OCI-LY7 (cell line): ENCODE measurements around the gene SPRED2. TPM values are rescaled to one million over a fixed set of nuclear protein-coding genes. Genes with fewer than 3 reads are reported as not detected.

Experiments used
- BruUV-seq: library from RNA; stranded (reverse); fragments of 400-500 nt; replicated peaks from 2 replicates; lab custom pipeline; 2021; lab: Mats Ljungman, UMichigan
- CTCF ChIA-PET: fragments of 300-600 bp; sonication (Branson Sonifier 250); formaldehyde crosslinking; loops from one replicate; lab custom pipeline; 2022; ENCODE audit warnings: antibody characterized with exemption; ENCODE audit not compliant: unreplicated experiment; lab: Charles Lee
- POLR2A ChIA-PET: fragments of 300-600 bp; sonication (Branson Sonifier 250); formaldehyde crosslinking; loops from one replicate; lab custom pipeline; 2022; ENCODE audit warnings: antibody characterized with exemption; lab: Charles Lee
- DNase-seq: peaks from one replicate; pipeline ENCODE4 v3.0.0-alpha.2; 2015; ENCODE audit warnings: low spot score
- H2AFZ ChIP-seq: fragments of 200-600 bp; sonication (generic), shearing (Covaris generic); 2 replicates; pipeline ENCODE4 v1.6.1; 2014; ENCODE audit warnings: mild to moderate bottlenecking, antibody characterized with exemption, low read length, moderate library complexity
- H3K27ac ChIP-seq: fragments of 200-600 bp; sonication (generic); 2 replicates; pipeline ENCODE4 v1.5.1; 2014; ENCODE audit warnings: mixed run types, low read depth, mild to moderate bottlenecking, moderate library complexity, low read length, inconsistent platforms; ENCODE audit not compliant: poor library complexity, severe bottlenecking
- H3K36me3 ChIP-seq: fragments of 200-600 bp; sonication (generic); 2 replicates; pipeline ENCODE4 v1.6.1; 2014; ENCODE audit warnings: mild to moderate bottlenecking, antibody characterized with exemption, low read length, moderate library complexity, mixed read lengths; ENCODE audit not compliant: insufficient read depth
- H3K4me1 ChIP-seq: fragments of 200-600 bp; sonication (generic); 2 replicates; pipeline ENCODE4 v1.5.1; 2014; ENCODE audit warnings: mild to moderate bottlenecking, low read length; ENCODE audit not compliant: insufficient read depth, poor library complexity, severe bottlenecking
- H3K4me2 ChIP-seq: fragments of 200-600 bp; sonication (generic); 2 replicates; pipeline ENCODE4 v1.6.1; 2014; ENCODE audit warnings: mild to moderate bottlenecking, low read length
- H3K4me3 ChIP-seq: fragments of 200-600 bp; sonication (generic); 2 replicates; pipeline ENCODE4 v1.5.1; 2014; ENCODE audit warnings: mild to moderate bottlenecking, low read depth, low read length; ENCODE audit not compliant: poor library complexity, severe bottlenecking
- H3K79me2 ChIP-seq: fragments of 200-600 bp; sonication (generic); 2 replicates; pipeline ENCODE4 v1.6.1; 2016; ENCODE audit warnings: low read depth, mild to moderate bottlenecking, low read length, moderate library complexity, mixed read lengths; ENCODE audit not compliant: insufficient read depth
- H3K9me2 ChIP-seq: fragments of 200-600 bp; sonication (generic); 2 replicates; pipeline ENCODE4 v1.6.1; 2016; ENCODE audit warnings: mild to moderate bottlenecking, low read length, mixed read lengths; ENCODE audit not compliant: insufficient read depth
- H3K9me3 ChIP-seq: fragments of 200-600 bp; sonication (generic); 2 replicates; pipeline ENCODE4 v1.6.1; 2014; ENCODE audit warnings: mild to moderate bottlenecking, mixed run types, low read length, mixed read lengths
- H4K20me1 ChIP-seq: fragments of 200-600 bp; sonication (generic); 2 replicates; pipeline ENCODE4 v1.6.1; 2014; ENCODE audit warnings: mild to moderate bottlenecking, antibody characterized with exemption, low read length, moderate library complexity, mixed read lengths; ENCODE audit not compliant: insufficient read depth
- EZH2phosphoT487 ChIP-seq: fragments of 200-600 bp; sonication (generic); IDR thresholded peaks from 2 replicates; pipeline ENCODE4 v1.6.1; 2018; ENCODE audit warnings: low read depth, borderline replicate concordance, mild to moderate bottlenecking, mixed run types, antibody characterized with exemption, low read length, moderate library complexity, mixed read lengths
- intact Hi-C: fragments of 100-400 bp; cut with micrococcal nuclease; formaldehyde crosslinking; loops from one replicate; pipeline ENCODE4 v1.10.0; 2022; ENCODE audit not compliant: unreplicated experiment
- total RNA-seq, 2 experiments: library from RNA; depleted of rRNA in 1 of 2; stranded (reverse); fragments of >200 nt in 1 of 2; shearing (Covaris generic) in 1 of 2; gene quantifications; 2 replicates each; pipeline ENCODE4 v1.2.3, GENCODE V29; 2014 to 2022
- TF ChIP-seq, protein P1 (sequence below): fragments of 200-600 bp; sonication (generic); conservative IDR thresholded peaks from 2 replicates; pipeline ENCODE4 v1.5.1; 2014; ENCODE audit warnings: mild to moderate bottlenecking, antibody characterized with exemption, low read length, moderate library complexity, mixed read lengths

SPRED2 gene
- total RNA-seq, 2 experiments from 2014 or later: 8.0 to 49.1 TPM

DNA sequence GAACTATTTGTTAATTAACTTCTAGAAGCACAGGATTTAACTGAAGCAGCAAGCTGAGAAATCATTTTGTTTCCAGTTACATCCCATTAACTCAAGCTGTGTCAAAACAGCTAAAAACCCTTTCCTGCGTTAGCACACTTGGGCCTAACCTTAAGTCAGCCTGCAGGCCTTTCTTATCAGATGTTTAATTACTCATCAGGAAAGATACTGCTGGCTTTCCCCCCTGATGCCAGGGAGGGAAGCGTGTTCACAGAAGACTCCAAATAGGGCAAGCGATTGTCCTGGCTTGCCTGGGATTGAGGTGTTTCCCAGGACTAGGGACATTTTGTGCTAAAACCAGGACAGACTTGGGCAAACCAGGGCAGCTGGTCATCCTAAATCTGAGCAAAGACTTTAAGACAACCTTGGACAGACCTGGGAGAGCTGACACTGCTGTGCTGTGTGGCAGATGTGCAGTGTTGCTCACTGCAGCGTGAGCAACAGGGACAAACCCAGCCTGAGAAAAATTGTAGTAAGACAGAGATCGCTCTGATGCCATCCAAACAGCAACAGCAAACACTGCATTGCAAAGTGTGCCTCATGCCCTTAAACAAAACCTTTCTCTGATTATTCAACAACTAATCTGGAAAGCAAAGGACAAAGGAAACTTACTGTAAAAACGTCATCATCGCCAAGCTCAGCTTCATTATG, 100.9 kb downstream of the SPRED2 start:
- no TSS peak for BruUV-seq
- no peak for TF ChIP-seq EZH2phosphoT487
- TF ChIP-seq, protein P1, sequence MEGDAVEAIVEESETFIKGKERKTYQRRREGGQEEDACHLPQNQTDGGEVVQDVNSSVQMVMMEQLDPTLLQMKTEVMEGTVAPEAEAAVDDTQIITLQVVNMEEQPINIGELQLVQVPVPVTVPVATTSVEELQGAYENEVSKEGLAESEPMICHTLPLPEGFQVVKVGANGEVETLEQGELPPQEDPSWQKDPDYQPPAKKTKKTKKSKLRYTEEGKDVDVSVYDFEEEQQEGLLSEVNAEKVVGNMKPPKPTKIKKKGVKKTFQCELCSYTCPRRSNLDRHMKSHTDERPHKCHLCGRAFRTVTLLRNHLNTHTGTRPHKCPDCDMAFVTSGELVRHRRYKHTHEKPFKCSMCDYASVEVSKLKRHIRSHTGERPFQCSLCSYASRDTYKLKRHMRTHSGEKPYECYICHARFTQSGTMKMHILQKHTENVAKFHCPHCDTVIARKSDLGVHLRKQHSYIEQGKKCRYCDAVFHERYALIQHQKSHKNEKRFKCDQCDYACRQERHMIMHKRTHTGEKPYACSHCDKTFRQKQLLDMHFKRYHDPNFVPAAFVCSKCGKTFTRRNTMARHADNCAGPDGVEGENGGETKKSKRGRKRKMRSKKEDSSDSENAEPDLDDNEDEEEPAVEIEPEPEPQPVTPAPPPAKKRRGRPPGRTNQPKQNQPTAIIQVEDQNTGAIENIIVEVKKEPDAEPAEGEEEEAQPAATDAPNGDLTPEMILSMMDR: no peak
- no peak overlapping the region for H3K4me3 ChIP-seq
- H3K4me1 ChIP-seq: peaks cover 2% of the 10 kb centered on the region
- H3K4me2 ChIP-seq: no peak overlapping the region
- no peak for DNase-seq
- H3K79me2 ChIP-seq: no peaks in the 10 kb centered on the region
- no peaks in the 10 kb centered on the region for H4K20me1 ChIP-seq
- H3K36me3 ChIP-seq: peaks cover 63% of the 10 kb centered on the region
- ChIA-PET CTCF (no interaction called here), POLR2A (interaction anchor here (0.6 to 1.7 kb wide), 3 partner anchors 10 to 558 kb away, joined by 3 read pairs; no protein-coding TSS in a partner anchor)
- no peaks in the 10 kb centered on the region for H3K9me2 ChIP-seq
- intact Hi-C loops: no loop called here
- no peak overlapping the region for H2AFZ ChIP-seq
- no peaks in the 10 kb centered on the region for H3K9me3 ChIP-seq
- no peak overlapping the region for H3K27ac ChIP-seq

GRCh38 chr2:65329525-65329924, 102.9 kb downstream of the SPRED2 start:
- BruUV-seq: no TSS peak
- Histone ChIP-seq H3K4me3 (no peak overlapping the region), H2AFZ (no peak overlapping the region), H3K4me1 (peaks cover 21% of the 10 kb centered on the region), H3K27ac (no peak overlapping the region), H3K36me3 (peaks cover 64% of the 10 kb centered on the region), H3K9me3 (no peaks in the 10 kb centered on the region), H4K20me1 (no peaks in the 10 kb centered on the region), H3K9me2 (no peaks in the 10 kb centered on the region), H3K4me2 (no peak overlapping the region), H3K79me2 (no peaks in the 10 kb centered on the region)
- DNase-seq: no peak
- ChIA-PET CTCF (interaction anchor here (0.6 kb wide), 1 partner anchor 23 kb away, joined by 3 read pairs; no protein-coding TSS in a partner anchor), POLR2A (interaction anchor here (0.8 kb wide), 1 partner anchor 114 kb away, joined by 3 read pairs; no protein-coding TSS in a partner anchor)
- TF ChIP-seq, protein P1: no peak
- TF ChIP-seq EZH2phosphoT487: no peak
- intact Hi-C loops: no loop called here

GRCh38 chr2:65326276-65326675, 106.1 kb downstream of the SPRED2 start:
- Histone ChIP-seq H2AFZ (no peak overlapping the region), H3K36me3 (peaks cover 37% of the 10 kb centered on the region), H3K9me2 (no peaks in the 10 kb centered on the region), H3K27ac (no peak overlapping the region), H3K4me3 (no peak overlapping the region), H3K79me2 (no peaks in the 10 kb centered on the region), H3K9me3 (no peaks in the 10 kb centered on the region), H3K4me2 (peak overlapping the region; percentile 9; the same call in 1 of the 2 replicates), H3K4me1 (peaks cover 49% of the 10 kb centered on the region), H4K20me1 (no peaks in the 10 kb centered on the region)
- no TSS peak for BruUV-seq
- ChIA-PET POLR2A (interaction anchor here (0.6 to 1.6 kb wide), 6 partner anchors 18 to 1110 kb away, joined by 3 to 4 read pairs (median 4); no protein-coding TSS in a partner anchor), CTCF (no interaction called here)
- TF ChIP-seq, protein P1: no peak
- no peak for TF ChIP-seq EZH2phosphoT487
- intact Hi-C loops: no loop called here
- DNase-seq: no peak
